Activated CD8-positive, alpha-beta memory T cell treated with anti-CD3 and anti-CD28 coated beads, Interleukin-2, amount 50 U/mL, for 24 hours (primary cell): ENCODE measurements around the gene TOR4A.

Source experiments
- DNase-seq: peaks from one replicate; pipeline ENCODE4 v3.0.0-alpha.2; 2020; ENCODE audit errors: extremely low read depth

The TOR4A gene

GRCh38 chr9:137271696-137272076, 5.8 kb upstream of the TOR4A start:
- DNase-seq = no peak

- no peak for DNase-seq
These were observed 5.1 kb upstream of the TOR4A start for GRCh38 chr9:137272241-137273094.

- no peak for DNase-seq
These were observed 4.4 kb upstream of the TOR4A start for GRCh38 chr9:137273095-137273490.

GRCh38 chr9:137273611-137274320, 3.8 kb upstream of the TOR4A start:
- no peak for DNase-seq

- no peak for DNase-seq
These were observed 2.3 kb upstream of the TOR4A start for GRCh38 chr9:137275203-137275587.

GRCh38 chr9:137275588-137276472, 1.7 kb upstream of the TOR4A start:
- DNase-seq = no peak

GRCh38 chr9:137276473-137277328, 825 bp upstream of the TOR4A start:
- DNase-seq = no peak

- no peak for DNase-seq
These were observed 655 bp downstream of the TOR4A start for GRCh38 chr9:137278061-137278701.

GRCh38 chr9:137278721-137279711, 1.5 kb downstream of the TOR4A start:
- DNase-seq = no peak

- no peak for DNase-seq
These were observed 2.4 kb downstream of the TOR4A start for GRCh38 chr9:137279741-137280473.

GRCh38 chr9:137280474-137281344, 3.2 kb downstream of the TOR4A start:
- DNase-seq = no peak

GRCh38 chr9:137281345-137282116, 4.0 kb downstream of the TOR4A start:
- DNase-seq = no peak

GRCh38 chr9:137286975-137287383, 9.5 kb downstream of the TOR4A start:
- no peak for DNase-seq

- no peak for DNase-seq
These were observed 15.6 kb downstream of the TOR4A start for GRCh38 chr9:137293094-137293481.

- no peak for DNase-seq
These were observed 16.1 kb downstream of the TOR4A start for GRCh38 chr9:137293482-137294090.

GRCh38 chr9:137294091-137294680, 16.7 kb downstream of the TOR4A start:
- DNase-seq = no peak
